Colon (tissue), 2 donors: Measurements from ENCODE around the gene CAPN8.

Experiments
- FAIRE-seq: peaks from 2 replicates; lab custom pipeline; 2012; peaks lifted over from hg19 to GRCh38; lab: Jason Lieb, UNC
- donor health status: control.
- donor health status: control.

Gene CAPN8

GRCh38 chr1:223702735-223703667, 37.5 kb upstream of the CAPN8 start:
- no peak for FAIRE-seq

GRCh38 chr1:223700942-223701637, 35.6 kb upstream of the CAPN8 start:
- no peak for FAIRE-seq

- FAIRE-seq, result no peak
Measured at GRCh38 chr1:223700388-223700918, 35.0 kb upstream of the CAPN8 start.

GRCh38 chr1:223695941-223696340, 30.4 kb upstream of the CAPN8 start:
- FAIRE-seq, result no peak

- FAIRE-seq, result no peak
Measured at GRCh38 chr1:223695014-223695548, 29.6 kb upstream of the CAPN8 start.

- no peak for FAIRE-seq
Measured at GRCh38 chr1:223691121-223691520, 25.6 kb upstream of the CAPN8 start.

- FAIRE-seq, result no peak
Measured at GRCh38 chr1:223684488-223684792, 18.9 kb upstream of the CAPN8 start.

GRCh38 chr1:223683586-223684487, 18.3 kb upstream of the CAPN8 start:
- no peak for FAIRE-seq

- no peak for FAIRE-seq
Measured at GRCh38 chr1:223682502-223682901, 17.0 kb upstream of the CAPN8 start.

GRCh38 chr1:223680188-223680587, 14.7 kb upstream of the CAPN8 start:
- no peak for FAIRE-seq

GRCh38 chr1:223678841-223679240, 13.3 kb upstream of the CAPN8 start:
- FAIRE-seq, result no peak

- no peak for FAIRE-seq
Measured at GRCh38 chr1:223674119-223674890, 8.8 kb upstream of the CAPN8 start.

GRCh38 chr1:223670458-223671159, 5.1 kb upstream of the CAPN8 start:
- FAIRE-seq, result no peak

GRCh38 chr1:223669003-223669795, 3.7 kb upstream of the CAPN8 start:
- FAIRE-seq, result no peak

- no peak for FAIRE-seq
Measured at GRCh38 chr1:223667484-223668182, 2.1 kb upstream of the CAPN8 start.

GRCh38 chr1:223664106-223664505, 1.4 kb downstream of the CAPN8 start:
- no peak for FAIRE-seq

- FAIRE-seq, result no peak
Measured at GRCh38 chr1:223662943-223663342, 2.6 kb downstream of the CAPN8 start.

GRCh38 chr1:223659711-223660110, 5.8 kb downstream of the CAPN8 start:
- no peak for FAIRE-seq

- FAIRE-seq, result no peak
Measured at GRCh38 chr1:223657978-223658377, 7.5 kb downstream of the CAPN8 start.
